NCI-H774 (cell line): ENCODE measurements around the gene ZWILCH.
"Not testable (repeated sequence)": the region's sequence is repeated elsewhere in the genome, so short reads cannot be mapped to it uniquely, and the experiment has no call there.

Experiments
- DNase-seq: peaks from one replicate; lab custom pipeline; 2025; lab: John Stamatoyannopoulos, UW

ZWILCH gene

GRCh38 chr15:66488525-66488924 lies 16.6 kb upstream of the ZWILCH start:
- no peak for DNase-seq

DNA sequence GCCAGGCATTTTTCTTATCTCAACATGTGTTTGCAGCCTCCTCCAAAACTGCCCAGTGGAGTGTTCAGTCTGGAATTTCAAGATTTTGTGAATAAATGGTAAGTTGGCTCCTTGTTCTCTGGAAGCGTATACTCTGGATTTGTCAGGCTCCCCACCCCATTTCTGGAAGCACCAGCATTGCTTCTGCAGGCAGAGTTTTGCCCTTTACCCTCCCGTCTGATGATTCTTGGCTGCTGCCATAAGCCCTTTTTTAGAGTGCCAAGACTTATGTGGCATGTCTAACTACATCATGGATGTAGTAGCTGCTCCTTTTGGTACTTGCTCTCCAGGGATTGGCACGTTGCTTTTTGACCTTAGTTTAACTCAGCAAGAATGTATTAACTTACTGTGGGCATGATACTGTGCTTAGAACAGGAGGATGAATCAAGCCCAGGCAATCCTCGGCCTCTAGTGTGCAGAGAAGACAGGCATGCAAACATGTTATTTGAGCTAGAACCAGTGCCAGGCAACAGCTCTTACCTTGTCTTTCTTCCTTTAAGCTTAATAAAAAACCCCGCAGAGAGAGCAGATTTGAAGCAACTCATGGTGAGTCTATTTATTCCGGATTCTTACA lies 15.8 kb upstream of the ZWILCH start:
- no peak for DNase-seq

- no peak for DNase-seq
Observed at GRCh38 chr15:66491846-66492245, 13.3 kb upstream of the ZWILCH start.

GRCh38 chr15:66494262-66494661 lies 10.9 kb upstream of the ZWILCH start:
- DNase-seq = no peak

- peak; percentile 25 for DNase-seq
Observed at GRCh38 chr15:66496951-66497501, 8.1 kb upstream of the ZWILCH start.

GRCh38 chr15:66497502-66498455 lies 7.3 kb upstream of the ZWILCH start, which contains the start of gene SNAPC5:
SNAPC5 (minus strand) TSS chr15:66497762; CDS start chr15:66497731, 31 bp downstream.
- peak; percentile 89 for DNase-seq

GRCh38 chr15:66498501-66499386 lies 6.4 kb upstream of the ZWILCH start:
- no peak for DNase-seq

GRCh38 chr15:66500346-66500745 lies 4.8 kb upstream of the ZWILCH start:
- not testable (repeated sequence) for DNase-seq

- DNase-seq = no peak
Observed at GRCh38 chr15:66502491-66502890, 2.6 kb upstream of the ZWILCH start.

DNA sequence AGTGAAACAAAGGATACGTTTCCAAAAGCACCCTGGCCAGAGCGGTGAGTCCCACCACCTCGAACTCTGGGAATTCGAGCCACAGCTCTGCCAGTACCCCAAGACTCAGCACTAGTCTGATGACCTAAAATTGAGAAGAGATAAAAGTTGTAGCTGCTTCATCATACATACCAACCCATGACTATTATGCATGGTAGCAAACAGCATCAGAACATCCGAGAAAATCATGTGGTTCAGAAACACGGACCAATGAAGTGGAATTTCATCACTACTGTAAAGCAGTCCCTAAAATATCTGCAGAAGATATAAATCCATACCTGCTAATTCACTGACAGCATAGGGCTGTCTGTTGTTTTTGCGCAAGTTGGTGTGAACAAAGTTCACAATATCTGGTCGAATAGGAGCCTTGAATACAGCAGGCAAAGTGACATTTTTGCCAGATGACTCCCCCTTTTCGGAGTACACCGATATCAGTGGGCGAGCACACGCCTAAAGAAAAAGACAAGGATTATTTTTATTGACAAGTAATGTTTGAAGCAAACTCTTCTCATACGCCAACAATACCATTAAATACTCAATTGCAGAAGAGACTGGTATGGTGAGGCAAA lies 2.0 kb upstream of the ZWILCH start:
- DNase-seq = not testable (repeated sequence)

DNA sequence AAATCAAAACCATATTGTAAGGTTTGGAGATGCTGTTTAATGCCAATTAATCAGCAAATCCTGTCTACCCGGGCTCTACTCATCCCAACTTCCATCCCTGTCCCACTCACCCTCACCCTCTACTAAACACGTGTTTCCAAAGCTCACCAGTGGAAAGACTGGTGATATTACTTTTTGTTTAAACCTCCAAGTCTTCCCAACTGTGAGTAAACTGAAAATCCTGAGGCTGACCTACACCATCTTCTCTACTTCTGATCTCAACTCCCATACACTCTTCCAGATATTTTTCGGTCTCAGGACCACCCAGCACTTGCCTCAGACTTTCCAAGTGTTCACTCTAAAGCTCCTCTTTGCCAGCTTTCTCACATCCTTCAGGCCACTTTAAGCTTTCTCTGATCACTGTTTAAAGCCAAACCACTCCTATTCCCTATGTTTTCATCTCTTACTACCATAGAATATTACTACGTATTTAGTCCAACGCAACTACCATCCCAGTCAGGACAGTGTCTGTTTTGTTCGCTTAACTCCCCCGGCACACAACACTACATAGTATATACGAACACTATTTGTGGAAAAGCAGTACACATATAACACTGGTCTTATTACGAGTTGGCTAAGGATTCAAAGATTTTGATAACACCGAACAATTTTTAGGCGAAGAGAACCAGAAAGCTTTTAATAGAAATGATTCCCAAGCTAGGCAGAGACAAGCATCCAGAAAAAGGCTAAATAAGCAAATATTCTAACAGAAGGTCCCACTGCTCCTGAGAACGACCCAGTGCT lies 1.2 kb upstream of the ZWILCH start:
- DNase-seq = no peak

DNA sequence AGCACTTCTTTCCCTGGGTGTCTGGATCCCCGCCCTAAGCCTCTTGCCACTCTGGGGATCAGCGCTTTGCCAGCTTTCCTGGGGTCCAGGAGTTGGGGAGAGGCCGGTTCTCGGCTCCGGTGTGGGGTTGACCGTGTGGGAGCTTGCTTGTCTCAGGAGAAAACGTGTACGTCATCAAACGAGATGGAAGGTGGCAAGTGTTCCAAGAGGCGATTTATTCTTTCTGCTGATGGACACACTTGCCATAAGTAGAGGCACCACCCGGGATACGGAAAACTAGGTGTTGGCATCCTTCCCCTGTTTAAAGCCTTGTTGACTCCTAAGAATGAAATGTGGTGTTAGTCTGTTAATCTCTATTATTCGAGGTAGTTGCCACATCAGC lies 295 bp downstream of the ZWILCH start:
- DNase-seq = peak; percentile 50

GRCh38 chr15:66505818-66506217 lies 692 bp downstream of the ZWILCH start:
- DNase-seq = no peak

DNA sequence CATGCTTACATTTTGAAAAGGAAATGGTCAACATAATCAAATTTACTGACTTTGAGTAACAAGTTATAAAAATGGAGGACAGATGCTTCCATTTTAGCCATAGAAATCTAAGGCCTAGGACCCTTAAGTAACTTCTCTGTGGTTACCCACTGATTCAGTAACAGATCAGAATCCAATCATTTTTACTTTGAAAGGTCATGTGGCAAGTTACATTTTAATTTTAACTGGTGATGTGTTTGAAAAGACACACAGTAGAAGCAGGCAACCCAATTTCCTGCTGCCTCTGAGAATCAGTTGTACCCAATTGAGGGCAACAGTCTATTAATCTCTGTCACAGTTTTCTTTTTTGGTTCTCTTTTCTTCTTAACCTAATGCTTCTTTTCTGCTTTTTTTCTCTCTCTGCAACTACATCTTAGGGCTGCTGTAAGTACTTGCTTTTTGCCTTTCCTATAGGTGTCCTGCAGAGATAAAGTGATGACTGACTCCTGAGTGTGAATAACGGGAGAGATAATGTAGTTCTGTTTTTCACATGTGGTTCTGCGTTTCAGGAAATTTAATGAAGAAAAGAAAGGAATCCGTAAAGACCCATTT lies 3.3 kb downstream of the ZWILCH start:
- DNase-seq = no peak

DNA sequence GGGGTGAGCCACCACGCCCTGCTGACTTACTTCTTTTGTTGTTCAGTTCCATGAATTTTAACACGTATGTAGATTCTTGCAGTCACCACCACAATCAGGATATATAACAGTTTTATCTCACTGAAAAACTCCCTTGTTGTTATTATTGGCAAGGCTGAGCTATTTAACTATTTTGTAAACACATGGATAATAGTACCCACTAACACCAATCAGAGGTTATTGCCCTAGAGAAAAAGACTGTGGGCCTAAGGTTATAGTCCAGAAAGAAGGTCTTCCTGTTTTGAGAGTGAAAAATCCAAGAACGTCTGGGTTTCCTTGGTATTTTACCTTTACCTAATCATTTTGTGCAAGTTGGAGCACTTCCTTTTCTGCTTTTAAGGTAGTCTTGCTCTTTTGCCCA lies 9.5 kb downstream of the ZWILCH start:
- no peak for DNase-seq

DNA sequence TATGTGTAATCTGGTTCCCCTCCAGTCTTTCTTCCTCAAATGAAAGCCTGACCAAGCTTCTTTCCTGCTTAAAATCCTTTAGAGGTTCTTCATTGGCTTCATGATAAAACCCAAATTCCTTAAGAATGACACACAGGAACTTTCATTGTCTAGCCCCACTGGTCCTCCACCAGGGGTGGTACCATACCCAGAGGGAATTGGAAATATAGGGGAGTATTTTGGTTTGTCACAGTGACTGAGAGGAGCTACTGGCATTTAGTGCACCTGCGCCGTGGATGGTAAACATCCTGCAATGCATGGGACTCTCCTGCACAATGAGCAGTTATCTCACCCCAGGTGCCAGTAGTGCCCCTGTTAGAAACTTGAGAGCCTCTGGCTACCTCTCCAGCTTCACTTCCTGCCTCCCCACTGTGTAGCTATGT lies 10.8 kb downstream of the ZWILCH start:
- DNase-seq = no peak

GRCh38 chr15:66523926-66524325 lies 18.8 kb downstream of the ZWILCH start:
- DNase-seq = no peak

DNA sequence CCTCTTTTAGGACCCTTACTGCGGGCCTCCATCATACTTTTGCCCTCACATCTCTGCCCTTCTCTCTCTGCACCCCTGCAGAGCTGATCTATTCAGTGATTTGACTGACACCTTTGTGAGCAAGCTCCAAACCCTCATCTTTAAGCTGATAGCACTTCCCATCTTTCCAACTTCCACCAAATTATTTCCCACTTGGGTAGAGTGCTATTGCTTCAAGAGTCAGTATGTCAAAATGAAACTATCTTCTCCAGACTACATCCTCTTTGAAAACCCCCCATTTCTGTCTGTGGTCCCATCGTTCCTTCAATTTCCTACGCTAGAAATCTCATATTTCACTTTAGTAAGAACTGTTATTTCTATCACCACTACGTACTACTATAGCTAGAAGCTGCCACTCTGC lies 19.7 kb downstream of the ZWILCH start:
- DNase-seq = no peak

GRCh38 chr15:66535056-66535455 lies 29.9 kb downstream of the ZWILCH start:
- no peak for DNase-seq

GRCh38 chr15:66542896-66543295 lies 37.8 kb downstream of the ZWILCH start:
- no peak for DNase-seq
